Activated CD4-positive, alpha-beta T cell treated with anti-CD3 and anti-CD28 coated beads, Interleukin-2, amount 50 U/mL, for 48 hours (primary cell): ENCODE results near the gene CACNA2D2.
"Not testable (repeated sequence)": the region's sequence is repeated elsewhere in the genome, so short reads cannot be mapped to it uniquely, and the experiment has no call there.

Source experiments
- DNase-seq, 2 experiments: peaks; one replicate each; pipeline ENCODE4 v3.0.0-alpha.2; 2020

Gene CACNA2D2

GRCh38 chr3:50525987-50526386, 22.6 kb upstream of the CACNA2D2 start:
- peak; percentile 71 to 76 for DNase-seq

- no peak for DNase-seq
These were observed 21.9 kb upstream of the CACNA2D2 start for GRCh38 chr3:50525191-50525910.

GRCh38 chr3:50524746-50525145, 21.3 kb upstream of the CACNA2D2 start:
- DNase-seq, result no peak

- no peak for DNase-seq
These were observed 19.9 kb upstream of the CACNA2D2 start for GRCh38 chr3:50523279-50523811.

- no peak for DNase-seq
These were observed 18.1 kb upstream of the CACNA2D2 start for GRCh38 chr3:50521572-50521971.

GRCh38 chr3:50520849-50521248, 17.4 kb upstream of the CACNA2D2 start:
- no peak for DNase-seq

GRCh38 chr3:50519471-50520089, 16.1 kb upstream of the CACNA2D2 start:
- DNase-seq, result peak; percentile 82 to 86

GRCh38 chr3:50518436-50518835, 15.0 kb upstream of the CACNA2D2 start:
- no peak for DNase-seq

- no peak for DNase-seq
These were observed 14.3 kb upstream of the CACNA2D2 start for GRCh38 chr3:50517721-50518206.

GRCh38 chr3:50516440-50516871, 13.0 kb upstream of the CACNA2D2 start:
- DNase-seq, result no peak

GRCh38 chr3:50515565-50516439, 12.4 kb upstream of the CACNA2D2 start:
- no peak for DNase-seq

- DNase-seq, result not testable (repeated sequence)
These were observed 9.5 kb upstream of the CACNA2D2 start for GRCh38 chr3:50512908-50513307.

GRCh38 chr3:50512131-50512530, 8.7 kb upstream of the CACNA2D2 start:
- no peak for DNase-seq

GRCh38 chr3:50510325-50510724, 6.9 kb upstream of the CACNA2D2 start:
- DNase-seq, result no peak

- DNase-seq, result no peak
These were observed 6.3 kb upstream of the CACNA2D2 start for GRCh38 chr3:50509715-50510114.

GRCh38 chr3:50508821-50509220, 5.4 kb upstream of the CACNA2D2 start:
- no peak for DNase-seq

GRCh38 chr3:50506169-50506568, 2.7 kb upstream of the CACNA2D2 start:
- DNase-seq, result no peak

GRCh38 chr3:50504681-50505080, 1.2 kb upstream of the CACNA2D2 start:
- DNase-seq, result no peak

- no peak for DNase-seq
These were observed 630 bp downstream of the CACNA2D2 start for GRCh38 chr3:50502584-50503423.

- DNase-seq, result no peak
These were observed 1.2 kb downstream of the CACNA2D2 start for GRCh38 chr3:50502225-50502583.

GRCh38 chr3:50495609-50496423, 7.6 kb downstream of the CACNA2D2 start:
- DNase-seq, result no peak
